ENCODE measurements around the gene SENP8.
"Not testable (repeated sequence)": the region's sequence is repeated elsewhere in the genome, so short reads cannot be mapped to it uniquely, and the experiment has no call there.

SENP8 gene

GRCh38 chr15:72169921-72170611, 51.9 kb downstream of the SENP8 start:
- no peak for DNase-seq (ENCODE audit: low read depth)
- no peak for TF ChIP-seq CTCF (conservative IDR thresholded peaks at IDR 0.05; ENCODE audit: low read depth, low read length)
- H3K4me3 ChIP-seq (ENCODE audit: low read length) = no peak overlapping the region

DNA sequence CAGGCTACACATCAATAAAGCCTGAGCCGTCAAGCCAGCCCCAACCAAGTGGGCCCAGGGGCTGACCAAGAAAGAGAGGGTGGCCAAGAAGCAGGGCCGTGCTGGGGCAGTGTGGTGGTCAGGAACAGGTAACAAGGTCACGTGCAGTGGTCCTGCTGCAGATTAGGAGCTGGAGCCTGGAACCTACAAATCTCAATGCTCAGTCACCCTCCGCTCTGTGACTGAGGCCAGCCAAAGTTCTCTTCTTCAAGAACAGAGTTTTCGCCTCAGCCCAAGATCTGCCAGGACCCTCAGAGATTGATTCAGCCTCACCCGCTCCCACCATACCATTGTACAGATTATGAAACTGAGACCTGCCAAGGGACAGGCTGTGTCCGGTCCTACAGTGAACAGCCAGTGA, 52.5 kb downstream of the SENP8 start:
- no peak overlapping the region for H3K4me3 ChIP-seq (ENCODE audit: low read length)
- no peak for TF ChIP-seq CTCF (conservative IDR thresholded peaks at IDR 0.05; ENCODE audit: low read depth, low read length)
- DNase-seq (ENCODE audit: low read depth) = no peak

DNA sequence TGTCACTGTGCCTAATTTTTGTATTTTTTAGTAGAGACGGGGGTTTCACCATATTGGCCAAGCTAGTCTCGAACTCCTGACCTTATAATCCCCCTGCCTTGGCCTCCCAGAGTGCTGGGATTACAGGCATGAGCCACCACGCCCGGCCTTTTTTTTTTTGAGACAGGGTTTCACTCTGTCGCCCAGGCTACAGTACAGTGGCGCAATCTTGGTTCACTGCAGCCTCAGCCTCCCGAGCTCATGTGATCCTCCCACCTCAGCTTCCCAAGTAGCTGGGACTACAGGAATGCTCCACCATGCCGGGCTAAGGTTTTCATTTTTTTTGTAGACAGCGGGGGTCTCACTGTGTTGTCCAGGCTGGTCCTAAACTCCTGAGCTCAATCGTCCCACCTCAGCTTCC, 53.8 kb downstream of the SENP8 start:
- not testable (repeated sequence) for H3K4me3 ChIP-seq (ENCODE audit: low read length); DNase-seq (ENCODE audit: low read depth)

- DNase-seq (ENCODE audit: low read depth) = no peak
- TF ChIP-seq CTCF (conservative IDR thresholded peaks at IDR 0.05; ENCODE audit: low read depth, low read length) = no peak
- no peak overlapping the region for H3K4me3 ChIP-seq (ENCODE audit: low read length)
Measured at GRCh38 chr15:72172796-72173195, 54.6 kb downstream of the SENP8 start.

- DNase-seq (ENCODE audit: low read depth) = no peak
- no peak for TF ChIP-seq CTCF (conservative IDR thresholded peaks at IDR 0.05; ENCODE audit: low read depth, low read length)
- no peak overlapping the region for H3K4me3 ChIP-seq (ENCODE audit: low read length)
Measured at GRCh38 chr15:72173401-72173800, 55.2 kb downstream of the SENP8 start.

DNA sequence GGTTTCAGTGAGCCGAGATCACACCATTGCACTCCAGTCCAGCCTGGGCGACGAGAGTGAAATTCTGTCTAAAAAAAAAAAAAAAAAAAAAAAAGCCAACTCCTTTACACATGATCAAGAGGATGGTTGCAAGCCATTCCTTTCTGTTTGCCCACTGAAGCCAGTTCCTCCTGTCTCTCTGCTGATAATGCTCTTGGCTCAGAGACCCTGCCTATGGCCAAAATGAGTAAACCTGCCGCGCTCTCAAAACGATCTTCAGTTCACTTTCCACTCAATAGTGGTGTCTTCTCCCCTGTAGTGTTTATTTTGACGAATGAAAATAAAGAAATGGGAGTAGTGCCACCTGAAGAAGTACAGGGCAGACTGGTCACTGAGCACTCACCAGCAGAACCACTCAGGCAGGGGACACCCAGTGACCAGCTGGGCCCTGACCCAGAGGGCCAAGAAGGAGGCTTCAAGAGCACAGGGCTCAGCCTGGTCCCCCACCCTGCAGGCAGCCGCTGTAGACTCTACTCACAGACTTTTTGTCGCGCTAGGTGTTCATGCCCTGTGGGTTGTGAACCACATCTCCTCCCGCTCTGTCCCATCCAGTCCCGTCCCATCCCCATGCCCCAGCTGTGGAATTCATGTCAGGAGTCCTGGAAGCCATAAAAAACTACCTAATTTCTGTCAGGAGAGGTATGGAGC, 55.8 kb downstream of the SENP8 start:
- no peak for DNase-seq (ENCODE audit: low read depth)
- no peak for TF ChIP-seq CTCF (conservative IDR thresholded peaks at IDR 0.05; ENCODE audit: low read depth, low read length)
- no peak overlapping the region for H3K4me3 ChIP-seq (ENCODE audit: low read length)

DNA sequence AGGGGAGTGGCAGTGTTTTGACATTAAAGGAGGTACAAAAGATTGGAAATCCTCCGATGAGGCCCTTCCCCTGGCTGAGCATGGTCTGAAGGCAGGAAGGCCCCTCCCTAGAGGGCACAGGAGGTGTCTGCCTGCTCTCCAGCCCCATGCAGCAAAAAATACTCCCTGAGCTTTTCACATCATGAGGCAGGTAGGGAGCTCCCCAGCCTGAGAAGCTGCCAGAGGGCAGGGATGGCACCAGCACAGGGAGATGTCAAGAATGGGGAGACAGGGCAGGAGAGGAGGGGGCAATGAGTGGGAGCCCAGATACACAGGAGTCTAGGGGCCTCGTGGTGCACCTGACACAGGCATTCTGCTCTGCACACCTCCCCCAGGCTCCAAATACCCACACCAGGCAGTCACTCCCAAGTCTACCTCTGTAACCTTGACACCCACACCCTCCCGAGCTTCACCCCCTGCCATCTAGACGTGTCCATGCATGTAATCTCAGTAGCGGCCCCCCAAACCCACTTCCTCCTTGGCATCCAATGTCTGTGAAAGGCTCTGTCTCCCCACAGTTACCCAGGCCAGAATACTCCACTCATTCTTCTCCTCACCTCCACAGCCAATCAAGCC, 56.5 kb downstream of the SENP8 start:
- no peak for TF ChIP-seq CTCF (conservative IDR thresholded peaks at IDR 0.05; ENCODE audit: low read depth, low read length)
- no peak overlapping the region for H3K4me3 ChIP-seq (ENCODE audit: low read length)
- no peak for DNase-seq (ENCODE audit: low read depth)

All from retinal pigment epithelial cell (primary cell).